Endothelial cell of umbilical vein (primary cell): ENCODE results near the gene ACO2.

Source experiments
- EZH2 ChIP-seq: IDR thresholded peaks from 2 replicates; pipeline ENCODE4 v1.6.1; 2012; ENCODE audit warnings: borderline replicate concordance, low read depth, mild to moderate bottlenecking, moderate library complexity, low read length, inconsistent platforms; ENCODE audit not compliant: severe bottlenecking
- GATA2 ChIP-seq: IDR thresholded peaks from 2 replicates; pipeline ENCODE4 v1.7.0; 2011; ENCODE audit warnings: low read depth, mild to moderate bottlenecking, moderate library complexity, mixed read lengths, low read length; ENCODE audit not compliant: insufficient read length, insufficient read depth
- POLR2A ChIP-seq: IDR thresholded peaks from 2 replicates; pipeline ENCODE4 v1.6.1; 2012; ENCODE audit warnings: low read depth, mild to moderate bottlenecking, control low read depth, low read length
- POLR2AphosphoS5 ChIP-seq: IDR thresholded peaks from 2 replicates; pipeline ENCODE4 v1.6.1; 2012; ENCODE audit warnings: low read depth, mild to moderate bottlenecking, control low read depth, low read length, moderate library complexity; ENCODE audit not compliant: insufficient read depth
- TF ChIP-seq, protein P1 (sequence below), 2 donors: IDR thresholded peaks; 1 replicate in 1 of 2; 2 replicates in 1 of 2; pipeline ENCODE4 v1.5.1; 2011; ENCODE audit warnings: low read length in 2 of 2, mild to moderate bottlenecking in 2 of 2, moderate library complexity in 2 of 2, control low read depth in 1 of 2, inconsistent platforms in 1 of 2, low read depth in 1 of 2; ENCODE audit not compliant: insufficient read depth in 1 of 2; ENCODE audit errors: extremely low read depth in 1 of 2

DNA sequence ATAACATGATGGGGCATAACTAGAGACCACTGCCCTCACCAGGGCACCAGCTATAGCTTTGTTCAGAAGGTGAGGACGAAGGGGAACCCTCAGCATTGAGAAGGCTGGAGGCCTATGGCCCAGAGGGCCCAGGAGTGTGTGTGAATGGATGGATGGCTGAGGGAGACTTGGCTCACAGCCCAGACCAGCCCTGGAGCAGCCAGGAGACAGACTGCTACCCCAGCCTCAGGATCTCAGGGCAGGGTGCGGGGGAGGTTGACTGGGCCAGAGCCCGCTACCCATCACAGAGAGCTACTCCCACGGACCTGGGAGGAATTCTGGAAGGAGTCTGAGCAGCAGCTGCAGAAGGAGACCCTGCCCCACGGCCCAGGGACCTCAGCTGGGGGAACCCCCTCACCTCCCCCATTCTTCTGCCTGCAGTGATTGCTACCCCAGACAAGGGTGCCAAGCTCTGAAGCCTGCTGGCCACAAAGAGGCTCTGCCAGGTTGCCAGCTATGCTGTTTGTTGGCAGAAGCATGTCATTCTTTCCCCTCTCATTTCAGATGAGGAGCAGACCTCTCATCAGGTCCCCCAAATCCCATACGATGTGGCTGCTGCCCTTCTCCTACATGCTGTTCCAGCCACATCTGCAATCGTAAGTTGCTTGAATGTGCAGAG, 86.5 kb downstream of the ACO2 start:
- TF ChIP-seq, protein P1, sequence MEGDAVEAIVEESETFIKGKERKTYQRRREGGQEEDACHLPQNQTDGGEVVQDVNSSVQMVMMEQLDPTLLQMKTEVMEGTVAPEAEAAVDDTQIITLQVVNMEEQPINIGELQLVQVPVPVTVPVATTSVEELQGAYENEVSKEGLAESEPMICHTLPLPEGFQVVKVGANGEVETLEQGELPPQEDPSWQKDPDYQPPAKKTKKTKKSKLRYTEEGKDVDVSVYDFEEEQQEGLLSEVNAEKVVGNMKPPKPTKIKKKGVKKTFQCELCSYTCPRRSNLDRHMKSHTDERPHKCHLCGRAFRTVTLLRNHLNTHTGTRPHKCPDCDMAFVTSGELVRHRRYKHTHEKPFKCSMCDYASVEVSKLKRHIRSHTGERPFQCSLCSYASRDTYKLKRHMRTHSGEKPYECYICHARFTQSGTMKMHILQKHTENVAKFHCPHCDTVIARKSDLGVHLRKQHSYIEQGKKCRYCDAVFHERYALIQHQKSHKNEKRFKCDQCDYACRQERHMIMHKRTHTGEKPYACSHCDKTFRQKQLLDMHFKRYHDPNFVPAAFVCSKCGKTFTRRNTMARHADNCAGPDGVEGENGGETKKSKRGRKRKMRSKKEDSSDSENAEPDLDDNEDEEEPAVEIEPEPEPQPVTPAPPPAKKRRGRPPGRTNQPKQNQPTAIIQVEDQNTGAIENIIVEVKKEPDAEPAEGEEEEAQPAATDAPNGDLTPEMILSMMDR (IDR thresholded peaks at IDR 0.05; ENCODE audit: extremely low read depth in 1 of 2, insufficient read depth in 1 of 2, low read depth in 1 of 2, low read length in 2 of 2) = no peak
- TF ChIP-seq GATA2 (no peak), EZH2 (no peak), POLR2AphosphoS5 (no peak), POLR2A (no peak)
